GM12801 (cell line): ENCODE measurements around the gene CASP3.

Experiments used
- CTCF ChIP-seq: IDR thresholded peaks from one replicate; pipeline ENCODE4 v1.5.1; 2011; ENCODE audit warnings: control low read depth; ENCODE audit not compliant: insufficient read length; ENCODE audit errors: extremely low read depth

The CASP3 gene

GRCh38 chr4:184621518-184621917 lies 27.7 kb downstream of the CASP3 start:
- no peak for TF ChIP-seq CTCF

DNA sequence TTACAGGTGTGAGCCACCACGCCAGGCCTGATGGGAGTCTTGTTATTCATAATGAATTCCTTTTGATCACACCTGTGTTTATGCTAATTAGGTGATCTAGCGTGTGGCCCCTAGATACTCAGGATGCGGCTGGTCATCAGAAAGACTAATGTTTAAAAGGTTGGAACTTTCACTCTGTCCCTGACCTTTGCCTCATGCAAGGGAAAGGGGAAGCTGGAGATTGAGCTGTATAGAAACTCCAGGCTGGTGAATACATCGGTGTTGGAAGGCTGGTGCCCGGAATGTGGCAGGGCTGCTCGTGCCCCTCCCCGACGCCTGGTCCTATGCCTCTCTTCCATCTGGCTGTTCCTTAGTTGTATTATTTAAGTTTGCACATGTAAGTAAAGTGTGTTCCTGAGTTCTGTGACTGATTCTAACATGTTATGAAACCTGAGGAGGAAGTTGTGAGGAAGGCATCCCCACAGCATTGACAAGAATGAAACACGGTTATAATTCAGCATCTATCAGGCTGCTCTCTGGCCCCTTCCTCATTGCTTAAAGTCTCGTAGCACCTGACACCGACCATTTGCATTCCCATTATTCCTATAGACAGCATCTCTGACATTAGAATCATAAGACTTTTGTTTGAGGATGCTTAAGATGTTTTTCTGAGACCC lies 28.9 kb downstream of the CASP3 start:
- no peak for TF ChIP-seq CTCF

- TF ChIP-seq CTCF, result no peak
Measured at GRCh38 chr4:184617600-184618196, 31.5 kb downstream of the CASP3 start.

DNA sequence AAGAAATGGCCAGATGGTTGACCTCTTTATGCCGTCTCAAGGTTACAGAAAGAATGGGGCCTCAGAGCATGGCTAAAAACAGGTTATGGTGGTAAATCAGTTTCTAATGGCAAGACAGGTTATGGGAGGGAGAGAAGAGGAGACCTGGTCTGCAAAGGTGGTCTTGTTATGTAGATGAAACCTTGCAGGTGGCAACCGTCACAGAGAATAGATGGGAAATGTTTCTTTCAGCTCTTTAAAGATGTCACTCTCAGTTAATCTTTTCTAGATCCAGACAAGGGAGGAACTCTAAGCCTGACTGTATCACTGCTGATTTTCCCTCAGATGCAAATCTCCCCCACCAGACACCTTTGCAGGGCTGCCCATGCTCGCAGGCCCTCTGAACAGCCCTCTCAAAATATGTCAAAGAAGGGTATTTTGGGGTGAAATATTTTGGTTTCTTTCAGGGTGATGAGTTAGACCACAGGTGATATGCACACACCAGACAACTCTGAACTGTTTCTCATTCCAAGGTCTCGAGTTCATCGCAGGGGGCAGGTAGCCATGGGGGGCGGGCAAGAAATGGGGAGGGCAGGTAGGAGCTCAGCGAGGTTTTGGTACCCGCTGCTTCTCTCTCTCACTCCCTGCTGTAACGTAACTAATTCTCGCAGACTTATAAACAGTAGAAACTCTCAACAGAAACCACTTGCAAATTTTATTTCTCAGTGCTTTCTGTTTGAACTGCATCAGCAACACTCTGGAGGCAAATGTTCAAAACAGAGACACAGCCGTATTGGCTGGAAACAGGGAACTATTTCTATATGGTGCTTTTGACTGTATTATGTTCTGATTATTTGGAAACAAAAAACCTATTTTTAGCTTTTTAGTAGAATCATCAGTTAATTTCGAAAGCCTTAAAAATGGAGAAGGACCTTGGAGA lies 32.4 kb downstream of the CASP3 start:
- no peak for TF ChIP-seq CTCF

GRCh38 chr4:184614509-184614908 lies 34.7 kb downstream of the CASP3 start:
- no peak for TF ChIP-seq CTCF

- TF ChIP-seq CTCF, result no peak
Measured at GRCh38 chr4:184613405-184613804, 35.8 kb downstream of the CASP3 start.

GRCh38 chr4:184612074-184612473 lies 37.2 kb downstream of the CASP3 start:
- TF ChIP-seq CTCF, result no peak
